CD8-positive, alpha-beta memory T cell (primary cell): ENCODE measurements around the gene EHBP1L1. TPM values are rescaled to one million over a fixed set of nuclear protein-coding genes. Genes with fewer than 3 reads are reported as not detected.

Experiments
- CTCF ChIA-PET: fragments of 350-600 bp; sonication (Branson Sonifier 250); formaldehyde crosslinking; loops from one replicate; lab custom pipeline; 2021; ENCODE audit warnings: antibody characterized with exemption; lab: Charles Lee
- POLR2A ChIA-PET: fragments of 350-600 bp; sonication (Branson Sonifier 250); formaldehyde crosslinking; loops from one replicate; lab custom pipeline; 2021; ENCODE audit warnings: antibody characterized with exemption; lab: Charles Lee
- DNase-seq, 5 donors: peaks; one replicate each; pipeline versions ENCODE4 v3.0.0 to v3.0.0-alpha.2; 2020 to 2022; ENCODE audit warnings: mixed read lengths in 1 of 5
- H3K27ac ChIP-seq: one replicate; pipeline ENCODE4 v1.7.0; 2013; ENCODE audit warnings: low read depth, mild to moderate bottlenecking, low read length, moderate library complexity
- H3K27me3 ChIP-seq: 2 replicates; pipeline ENCODE4 v1.7.0; 2013; ENCODE audit warnings: low read length, mild to moderate bottlenecking; ENCODE audit not compliant: insufficient read depth, poor library complexity, severe bottlenecking
- H3K36me3 ChIP-seq: 2 replicates; pipeline ENCODE4 v1.7.0; 2013; ENCODE audit warnings: mild to moderate bottlenecking, low read length, moderate library complexity; ENCODE audit not compliant: insufficient read depth
- H3K4me1 ChIP-seq: 2 replicates; pipeline ENCODE4 v1.7.0; 2013; ENCODE audit warnings: mild to moderate bottlenecking, low read length, moderate library complexity; ENCODE audit not compliant: insufficient read depth
- H3K4me3 ChIP-seq: 2 replicates; pipeline ENCODE4 v1.7.0; 2013; ENCODE audit warnings: mild to moderate bottlenecking, low read length
- H3K9me3 ChIP-seq: 2 replicates; pipeline ENCODE4 v1.7.0; 2013; ENCODE audit warnings: mild to moderate bottlenecking, low read length
- H3K27ac Mint-ChIP-seq, 8 donors: one replicate each; pipeline ENCODE4 v1.8.0; 2020 to 2021; ENCODE audit warnings: mixed read lengths in 8 of 8, mild to moderate bottlenecking in 6 of 8, inconsistent platforms in 3 of 8, moderate library complexity in 3 of 8
- H3K27me3 Mint-ChIP-seq, 2 donors: one replicate each; pipeline ENCODE4 v1.8.0; 2020 to 2021; ENCODE audit warnings: mixed read lengths in 2 of 2, mild to moderate bottlenecking in 1 of 2, moderate library complexity in 1 of 2
- H3K36me3 Mint-ChIP-seq, 3 donors: one replicate each; pipeline ENCODE4 v1.8.0; 2020 to 2021; ENCODE audit warnings: mixed read lengths in 3 of 3, inconsistent platforms in 1 of 3, mild to moderate bottlenecking in 1 of 3
- H3K4me1 Mint-ChIP-seq, 3 donors: one replicate each; pipeline ENCODE4 v1.8.0; 2020 to 2021; ENCODE audit warnings: mixed read lengths in 3 of 3, inconsistent platforms in 1 of 3, mild to moderate bottlenecking in 1 of 3
- H3K4me3 Mint-ChIP-seq, 7 donors: one replicate each; pipeline ENCODE4 v1.8.0; 2020 to 2021; ENCODE audit warnings: mixed read lengths in 7 of 7, mild to moderate bottlenecking in 6 of 7, moderate library complexity in 4 of 7, inconsistent platforms in 2 of 7
- H3K9me3 Mint-ChIP-seq, 5 donors: one replicate each; pipeline ENCODE4 v1.8.0; 2020 to 2022; ENCODE audit warnings: mixed read lengths in 5 of 5, mild to moderate bottlenecking in 3 of 5, moderate library complexity in 2 of 5, inconsistent platforms in 1 of 5
- polyA plus RNA-seq: library from polyadenylated mRNA; unstranded; fragments of 300-500 nt; fragmentation: Illumina TruSeq; gene quantifications from one replicate; pipeline ENCODE4 v1.2.3, GENCODE V29; 2021
- total RNA-seq, 2 experiments: library from RNA; stranded (reverse); gene quantifications; one replicate each; pipeline ENCODE4 v1.2.3, GENCODE V29; 2021

Gene EHBP1L1
- total and polyA plus RNA-seq, 3 experiments from 2014 or later: 25.1 to 100 (median 97.3) TPM

- Histone ChIP-seq H3K4me3 (no peak overlapping the region), H3K27ac (no peak overlapping the region), H3K4me1 (peaks cover 17% of the 10 kb centered on the region), H3K9me3 (no peaks in the 10 kb centered on the region), H3K27me3 (no peaks in the 10 kb centered on the region), H3K36me3 (peaks cover 23% of the 10 kb centered on the region)
- ChIA-PET POLR2A (interaction anchor here (0.5 to 2.0 kb wide), 9 partner anchors 16 to 718 kb away, joined by 3 to 8 read pairs (median 4); partner anchors contain the start of genes EHBP1L1, FAM89B and MAP3K11), CTCF (interaction anchor here (0.7 to 11.9 kb wide), 25 partner anchors 8 to 318 kb away, joined by 3 to 258 read pairs (median 5); partner anchors contain the start of genes EHBP1L1, FAM89B, PCNX3 and SCYL1)
- H3K27ac Mint-ChIP-seq: peak overlapping the region in 2 of 8 donors; percentile 48 to 84
- peaks cover 9 to 19% (median 11%) of the 10 kb centered on the region in 3 donors for H3K4me1 Mint-ChIP-seq
- no peaks in the 10 kb centered on the region for H3K27me3 Mint-ChIP-seq
- no peak overlapping the region for H3K4me3 Mint-ChIP-seq
- DNase-seq: peak in 2 of 5 donors; percentile 45 to 66
- peaks cover 0 to 47% (median 1%) of the 10 kb centered on the region in 3 donors for H3K36me3 Mint-ChIP-seq
- no peaks in the 10 kb centered on the region for H3K9me3 Mint-ChIP-seq
Measured at GRCh38 chr11:65593518-65594414, 17.9 kb downstream of the EHBP1L1 start.

GRCh38 chr11:65595131-65595530 is 19.3 kb downstream of the EHBP1L1 start:
- H3K27ac ChIP-seq: no peak overlapping the region
- Mint-ChIP-seq H3K9me3 (no peaks in the 10 kb centered on the region), H3K27ac (peak overlapping the region in 2 of 8 donors; percentile 22 to 61)

GRCh38 chr11:65595543-65596281 is 19.9 kb downstream of the EHBP1L1 start, which contains the start of gene KCNK7:
Gene KCNK7 (minus strand): TSS chr11:65595800. CDS start chr11:65595772, 28 bp downstream.
- Histone ChIP-seq H3K4me1 (peaks cover 15% of the 10 kb centered on the region), H3K27me3 (no peaks in the 10 kb centered on the region), H3K4me3 (no peak within 1 kb of the TSS), H3K9me3 (no peaks in the 10 kb centered on the region), H3K36me3 (peaks cover 14% of the 10 kb centered on the region), H3K27ac (no peak within 1 kb of the TSS)
- no peak for DNase-seq
- POLR2A ChIA-PET: interaction anchor here (0.6 to 1.3 kb wide), 2 partner anchors 19 to 462 kb away, joined by 3 read pairs; no protein-coding TSS in a partner anchor
- Mint-ChIP-seq H3K36me3 (peaks cover 0 to 43% (median 2%) of the 10 kb centered on the region in 3 donors), H3K4me1 (peaks cover 8 to 17% (median 10%) of the 10 kb centered on the region in 3 donors), H3K27me3 (no peaks in the 10 kb centered on the region), H3K4me3 (peak within 1 kb of the TSS in 2 of 7 donors; percentile 27 to 32), H3K9me3 (no peaks in the 10 kb centered on the region), H3K27ac (peak within 1 kb of the TSS in 5 of 8 donors; percentile 22 to 61 (median 45))
- CTCF ChIA-PET: interaction anchor here (0.6 to 11.9 kb wide), 3 partner anchors 54 to 960 kb away, joined by 3 to 258 read pairs (median 3); no protein-coding TSS in a partner anchor

More at GRCh38 chr11:65595131-65595530, 19.3 kb downstream of the EHBP1L1 start:
- Histone ChIP-seq H3K9me3 (no peaks in the 10 kb centered on the region), H3K27me3 (no peaks in the 10 kb centered on the region), H3K4me3 (no peak overlapping the region), H3K4me1 (peaks cover 15% of the 10 kb centered on the region), H3K36me3 (peaks cover 20% of the 10 kb centered on the region)
- peaks cover 0 to 49% (median 3%) of the 10 kb centered on the region in 3 donors for H3K36me3 Mint-ChIP-seq
- POLR2A ChIA-PET: interaction anchor here (0.6 to 1.3 kb wide), 3 partner anchors 19 to 100 kb away, joined by 3 to 7 read pairs (median 3); partner anchors contain the start of gene FAM89B
- no peaks in the 10 kb centered on the region for H3K27me3 Mint-ChIP-seq
- H3K4me1 Mint-ChIP-seq: peaks cover 8 to 17% (median 10%) of the 10 kb centered on the region in 3 donors
- CTCF ChIA-PET: interaction anchor here (0.6 to 11.9 kb wide), 4 partner anchors 20 to 406 kb away, joined by 3 to 258 read pairs (median 12); partner anchors contain the start of genes PCNX3 and ZNRD2
- H3K4me3 Mint-ChIP-seq: peak overlapping the region in 1 of 7 donors; percentile 32
- DNase-seq: no peak

GRCh38 chr11:65596520-65596919 is 20.7 kb downstream of the EHBP1L1 start:
- H3K27ac ChIP-seq: no peak overlapping the region
- Mint-ChIP-seq H3K27ac (peak overlapping the region in 1 of 8 donors; percentile 50), H3K4me3 (no peak overlapping the region), H3K27me3 (no peaks in the 10 kb centered on the region), H3K4me1 (peaks cover 8 to 17% (median 10%) of the 10 kb centered on the region in 3 donors), H3K36me3 (peaks cover 0 to 43% (median 2%) of the 10 kb centered on the region in 3 donors), H3K9me3 (no peaks in the 10 kb centered on the region)
- ChIA-PET CTCF (interaction anchor here (2.0 to 11.9 kb wide), 2 partner anchors 8 to 55 kb away, joined by 8 to 258 read pairs; no protein-coding TSS in a partner anchor), POLR2A (interaction anchor here (0.6 kb wide), 1 partner anchor 463 kb away, joined by 3 read pairs; no protein-coding TSS in a partner anchor)
- H3K4me3 ChIP-seq: no peak overlapping the region
- no peak for DNase-seq
- no peaks in the 10 kb centered on the region for H3K9me3 ChIP-seq
- H3K36me3 ChIP-seq: peaks cover 14% of the 10 kb centered on the region
- H3K27me3 ChIP-seq: no peaks in the 10 kb centered on the region
- peaks cover 15% of the 10 kb centered on the region for H3K4me1 ChIP-seq

- H3K27ac Mint-ChIP-seq: no peak overlapping the region
- peaks cover 14% of the 10 kb centered on the region for H3K36me3 ChIP-seq
- DNase-seq: no peak
- peaks cover 8 to 17% (median 10%) of the 10 kb centered on the region in 3 donors for H3K4me1 Mint-ChIP-seq
- no peaks in the 10 kb centered on the region for H3K27me3 Mint-ChIP-seq
- peaks cover 0 to 41% (median 2%) of the 10 kb centered on the region in 3 donors for H3K36me3 Mint-ChIP-seq
- no peaks in the 10 kb centered on the region for H3K9me3 Mint-ChIP-seq
- no peaks in the 10 kb centered on the region for H3K9me3 ChIP-seq
- ChIA-PET CTCF (interaction anchor here (1.1 to 2.5 kb wide), 3 partner anchors 10 to 58 kb away, joined by 3 to 8 read pairs (median 6); no protein-coding TSS in a partner anchor), POLR2A (interaction anchor here (0.6 to 0.7 kb wide), 2 partner anchors 26 to 779 kb away, joined by 3 read pairs; no protein-coding TSS in a partner anchor)
- H3K4me3 Mint-ChIP-seq: no peak overlapping the region
- H3K4me3 ChIP-seq: no peak overlapping the region
- no peak overlapping the region for H3K27ac ChIP-seq
- H3K27me3 ChIP-seq: no peaks in the 10 kb centered on the region
- H3K4me1 ChIP-seq: peaks cover 15% of the 10 kb centered on the region
Measured at GRCh38 chr11:65598258-65598699, 22.4 kb downstream of the EHBP1L1 start.

- Histone ChIP-seq H3K36me3 (peaks cover 14% of the 10 kb centered on the region), H3K27ac (no peak overlapping the region), H3K27me3 (no peaks in the 10 kb centered on the region), H3K9me3 (no peaks in the 10 kb centered on the region), H3K4me3 (no peak overlapping the region), H3K4me1 (peaks cover 15% of the 10 kb centered on the region)
- ChIA-PET CTCF (interaction anchor here (1.2 to 2.5 kb wide), 2 partner anchors 11 to 59 kb away, joined by 3 to 6 read pairs; no protein-coding TSS in a partner anchor), POLR2A (no interaction called here)
- Mint-ChIP-seq H3K4me1 (peaks cover 8 to 11% (median 10%) of the 10 kb centered on the region in 3 donors), H3K4me3 (no peak overlapping the region), H3K36me3 (peaks cover 0 to 48% (median 2%) of the 10 kb centered on the region in 3 donors), H3K27ac (no peak overlapping the region), H3K27me3 (no peaks in the 10 kb centered on the region), H3K9me3 (no peaks in the 10 kb centered on the region)
- DNase-seq: no peak
Measured at GRCh38 chr11:65599216-65599954, 23.5 kb downstream of the EHBP1L1 start.
